Tibial artery (tissue), 4 donors: Measurements from ENCODE around the gene DDX5.

Experiments used
- DNase-seq, 2 donors: peaks; one replicate each; pipeline ENCODE4 v3.0.0-alpha.2; 2019
- H3K27ac ChIP-seq, 2 donors: fragments of 200-600 bp; sonication (generic) in 1 of 2; 1 replicate in 1 of 2; 2 replicates in 1 of 2; pipeline ENCODE4 v1.5.1; 2018 to 2019; ENCODE audit warnings: mild to moderate bottlenecking in 1 of 2
- H3K27me3 ChIP-seq, 2 donors: fragments of 200-600 bp; sonication (generic) in 1 of 2; one replicate each; pipeline versions ENCODE4 v1.5.1 to v1.6.0; 2016 to 2019
- H3K36me3 ChIP-seq, 3 donors: fragments of 200-600 bp; sonication (generic) in 2 of 3; one replicate each; pipeline ENCODE4 v1.5.1; 2016 to 2019; ENCODE audit warnings: mild to moderate bottlenecking in 2 of 3
- H3K4me1 ChIP-seq, 4 donors: fragments of 200-600 bp; sonication (generic) in 2 of 4; 1 replicate in 3 of 4; 2 replicates in 1 of 4; pipeline ENCODE4 v1.5.1; 2016 to 2019
- H3K4me3 ChIP-seq, 2 donors: fragments of 200-600 bp; sonication (generic) in 1 of 2; 1 replicate in 1 of 2; 2 replicates in 1 of 2; pipeline ENCODE4 v1.5.1; 2018 to 2019; ENCODE audit warnings: mild to moderate bottlenecking in 2 of 2
- H3K9me3 ChIP-seq, 3 donors: fragments of 200-600 bp; sonication (generic) in 1 of 3; one replicate each; pipeline ENCODE4 v1.5.1; 2016 to 2019
- CTCF ChIP-seq, 2 experiments: fragments of 200-600 bp in 1 of 2; fragments of 450-650 bp in 1 of 2; IDR thresholded peaks; one replicate each; pipeline ENCODE4 v1.5.1; 2017 to 2019; ENCODE audit warnings: antibody characterized with exemption in 2 of 2, mild to moderate bottlenecking in 1 of 2, moderate library complexity in 1 of 2
- intact Hi-C: fragments of 100-400 bp; cut with DNase I; formaldehyde crosslinking; loops from one replicate; pipeline ENCODE4 v1.15.0; 2023; ENCODE audit warnings: low total_unique reads

DDX5 gene

GRCh38 chr17:64455993-64456885 lies 49.9 kb downstream of the DDX5 start:
- intact Hi-C loops = no loop called here
- no peak for DNase-seq
- Histone ChIP-seq H3K4me1 (no peaks in the 10 kb centered on the region), H3K9me3 (no peaks in the 10 kb centered on the region), H3K27ac (no peak overlapping the region), H3K27me3 (no peaks in the 10 kb centered on the region), H3K4me3 (no peak overlapping the region), H3K36me3 (no peaks in the 10 kb centered on the region)
- no peak for TF ChIP-seq CTCF (IDR thresholded peaks at IDR 0.05)

- DNase-seq = no peak
- Histone ChIP-seq H3K9me3 (no peaks in the 10 kb centered on the region), H3K36me3 (no peaks in the 10 kb centered on the region), H3K4me3 (no peak overlapping the region), H3K27me3 (no peaks in the 10 kb centered on the region), H3K4me1 (no peaks in the 10 kb centered on the region), H3K27ac (no peak overlapping the region)
- no peak for TF ChIP-seq CTCF (IDR thresholded peaks at IDR 0.05)
- intact Hi-C loops = no loop called here
These were observed 56.5 kb downstream of the DDX5 start for GRCh38 chr17:64449545-64449944.

- H3K4me3 ChIP-seq = no peak within 1 kb of the TSS
- DNase-seq = peak; percentile 48 to 66
- no peak within 1 kb of the TSS for H3K27ac ChIP-seq
These were observed 57.2 kb downstream of the DDX5 start, which contains the start of gene MILR1 for GRCh38 chr17:64448665-64449512. MILR1 (plus strand) TSS chr17:64449115; CDS start chr17:64449169, 54 bp downstream.

More at GRCh38 chr17:64448665-64449512, 57.2 kb downstream of the DDX5 start, which contains the start of gene MILR1:
- H3K9me3 ChIP-seq = no peaks in the 10 kb centered on the region
- intact Hi-C loops = no loop called here
- no peaks in the 10 kb centered on the region for H3K27me3 ChIP-seq
- no peak for TF ChIP-seq CTCF (IDR thresholded peaks at IDR 0.05)
- H3K4me1 ChIP-seq = no peaks in the 10 kb centered on the region
- H3K36me3 ChIP-seq = no peaks in the 10 kb centered on the region
